Sigmoid colon (tissue), 7 donors: ENCODE data around the gene MC1R. TPM values are rescaled to one million over a fixed set of nuclear protein-coding genes. Genes with fewer than 3 reads are reported as not detected.

Experiments used
- DNase-seq: peaks from one replicate; pipeline ENCODE4 v3.0.0-alpha.2; 2019
- H3K27ac ChIP-seq, 4 donors: fragments of 200-600 bp; sonication (generic); one replicate each; pipeline ENCODE4 v1.5.1; 2016 to 2019; ENCODE audit warnings: mild to moderate bottlenecking in 1 of 4
- H3K27me3 ChIP-seq, 3 donors: fragments of 200-600 bp; sonication (generic); one replicate each; pipeline ENCODE4 v1.5.1; 2019; ENCODE audit warnings: mild to moderate bottlenecking in 1 of 3
- H3K36me3 ChIP-seq, 4 donors: fragments of 200-600 bp; sonication (generic); one replicate each; pipeline ENCODE4 v1.5.1; 2016 to 2019
- H3K4me1 ChIP-seq, 4 donors: fragments of 200-600 bp; sonication (generic); one replicate each; pipeline ENCODE4 v1.5.1; 2017 to 2019
- H3K4me3 ChIP-seq, 4 donors: fragments of 200-600 bp; sonication (generic); one replicate each; pipeline ENCODE4 v1.5.1; 2017 to 2019; ENCODE audit warnings: mild to moderate bottlenecking in 2 of 4, moderate library complexity in 1 of 4
- H3K9me3 ChIP-seq, 4 donors: fragments of 200-600 bp in 3 of 4; sonication (generic) in 3 of 4; one replicate each; pipeline versions ENCODE4 v1.5.1 to v1.6.1; 2013 to 2019
- EP300 ChIP-seq, 4 donors: sonication (generic); formaldehyde crosslinking; IDR thresholded peaks; one replicate each; pipeline ENCODE4 v1.6.1; 2017; ENCODE audit warnings: antibody characterized with exemption in 4 of 4
- POLR2A ChIP-seq, 2 donors: fragments of 450-650 bp; IDR thresholded peaks; one replicate each; pipeline ENCODE4 v1.6.1; 2016; ENCODE audit warnings: antibody characterized with exemption in 2 of 2, mild to moderate bottlenecking in 2 of 2, moderate library complexity in 2 of 2
- POLR2AphosphoS5 ChIP-seq, 4 donors: sonication (generic); formaldehyde crosslinking; IDR thresholded peaks; one replicate each; pipeline ENCODE4 v1.6.1; 2017; ENCODE audit warnings: antibody characterized with exemption in 4 of 4
- WGBS, 2 donors: extraction: QIAGEN DNeasy Blood & Tissue Kit; methylation state at CpG; one replicate each; pipeline ENCODE4 v1.1.7; 2013; 5-methylcytosine and 5-hydroxymethylcytosine counted together
- intact Hi-C: fragments of 100-400 bp; cut with DNase I; formaldehyde crosslinking; loops from one replicate; pipeline ENCODE4 v1.15.1; 2023
- polyA plus RNA-seq, 3 donors: library from polyadenylated mRNA; stranded (reverse); fragments of 200-250 nt; gene quantifications; one replicate each; pipeline ENCODE4 v1.2.3, GENCODE V29; 2013
- total RNA-seq, 4 donors: library from RNA; depleted of rRNA; stranded (reverse); fragments of >200 nt; gene quantifications; one replicate each; pipeline ENCODE4 v1.1.0, GENCODE V29; 2016
- TF ChIP-seq, protein P1 (sequence below), 4 experiments: fragments of 450-650 bp in 3 of 4; fragments of 200-600 bp in 1 of 4; IDR thresholded peaks; one replicate each; pipeline ENCODE4 v1.5.1; 2016 to 2019; ENCODE audit warnings: antibody characterized with exemption in 4 of 4, mild to moderate bottlenecking in 3 of 4, moderate library complexity in 2 of 4
- donor health status: healthy with polysubstance abuse.
- donor health status: Bipolar disorder and iron deficiency.
- donor health status: healthy.

The MC1R gene
- total and polyA plus RNA-seq, 7 donors, result 2.1 to 8.0 (median 4.9) TPM; not detected in 2

DNA sequence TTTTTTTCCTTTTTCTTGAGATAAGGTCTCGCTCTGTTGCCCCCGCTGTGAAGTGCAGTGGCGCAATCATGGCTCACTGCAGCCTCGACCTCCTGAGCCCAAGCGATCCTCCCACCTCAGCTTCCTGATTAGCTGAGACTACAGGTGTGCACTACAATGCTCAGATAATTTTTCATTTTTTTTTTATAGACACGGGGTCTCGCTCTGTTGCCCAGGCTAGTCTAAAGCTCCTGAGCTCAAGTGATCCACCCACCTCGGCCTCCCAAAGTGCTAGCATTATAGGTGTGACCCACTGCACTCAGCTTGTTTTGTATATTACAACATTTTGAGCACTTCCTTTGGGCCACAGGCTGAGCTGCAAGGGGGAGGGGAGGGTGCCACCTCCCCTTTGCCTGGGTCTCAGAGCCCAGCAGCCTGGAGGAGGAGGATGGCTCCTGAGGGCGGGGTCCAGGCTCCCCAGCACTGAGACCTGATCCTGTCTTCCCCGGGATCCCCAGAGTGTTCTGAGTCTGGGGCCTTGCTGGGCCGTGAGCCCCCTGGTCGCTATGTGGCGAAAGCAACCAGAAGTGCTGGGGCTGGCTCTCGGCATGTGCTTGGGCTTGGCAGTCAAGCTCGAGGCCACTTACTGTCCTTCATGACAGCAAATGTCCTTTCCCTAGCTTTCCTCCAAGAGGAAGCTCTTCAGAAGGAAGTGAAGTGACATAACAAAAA, 38.0 kb downstream of the MC1R start:
- no peak overlapping the region for H3K27ac ChIP-seq
- no peak for TF ChIP-seq EP300 (IDR thresholded peaks at IDR 0.05)
- TF ChIP-seq POLR2A (IDR thresholded peaks at IDR 0.05), result no peak
- no peak for TF ChIP-seq POLR2AphosphoS5 (IDR thresholded peaks at IDR 0.05)
- TF ChIP-seq, protein P1, sequence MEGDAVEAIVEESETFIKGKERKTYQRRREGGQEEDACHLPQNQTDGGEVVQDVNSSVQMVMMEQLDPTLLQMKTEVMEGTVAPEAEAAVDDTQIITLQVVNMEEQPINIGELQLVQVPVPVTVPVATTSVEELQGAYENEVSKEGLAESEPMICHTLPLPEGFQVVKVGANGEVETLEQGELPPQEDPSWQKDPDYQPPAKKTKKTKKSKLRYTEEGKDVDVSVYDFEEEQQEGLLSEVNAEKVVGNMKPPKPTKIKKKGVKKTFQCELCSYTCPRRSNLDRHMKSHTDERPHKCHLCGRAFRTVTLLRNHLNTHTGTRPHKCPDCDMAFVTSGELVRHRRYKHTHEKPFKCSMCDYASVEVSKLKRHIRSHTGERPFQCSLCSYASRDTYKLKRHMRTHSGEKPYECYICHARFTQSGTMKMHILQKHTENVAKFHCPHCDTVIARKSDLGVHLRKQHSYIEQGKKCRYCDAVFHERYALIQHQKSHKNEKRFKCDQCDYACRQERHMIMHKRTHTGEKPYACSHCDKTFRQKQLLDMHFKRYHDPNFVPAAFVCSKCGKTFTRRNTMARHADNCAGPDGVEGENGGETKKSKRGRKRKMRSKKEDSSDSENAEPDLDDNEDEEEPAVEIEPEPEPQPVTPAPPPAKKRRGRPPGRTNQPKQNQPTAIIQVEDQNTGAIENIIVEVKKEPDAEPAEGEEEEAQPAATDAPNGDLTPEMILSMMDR (IDR thresholded peaks at IDR 0.05), result no peak
- H3K36me3 ChIP-seq, result peaks cover 0 to 73% (median 10%) of the 10 kb centered on the region in 4 donors
- H3K9me3 ChIP-seq, result no peaks in the 10 kb centered on the region
- intact Hi-C loops, result no loop called here
- DNase-seq, result no peak
- WGBS, 2 donors, result 83 to 90% methylated on average over 15 of the region's 15 CpGs
- no peaks in the 10 kb centered on the region for H3K27me3 ChIP-seq
- H3K4me1 ChIP-seq, result no peaks in the 10 kb centered on the region
- H3K4me3 ChIP-seq, result peak overlapping the region in 1 of 4 donors; percentile 20

- DNase-seq, result no peak
- Histone ChIP-seq H3K36me3 (peaks cover 0 to 77% (median 11%) of the 10 kb centered on the region in 4 donors), H3K27me3 (no peaks in the 10 kb centered on the region), H3K4me3 (peak overlapping the region in 2 of 4 donors; percentile 10 to 20), H3K27ac (no peak overlapping the region), H3K4me1 (no peaks in the 10 kb centered on the region), H3K9me3 (no peaks in the 10 kb centered on the region)
- intact Hi-C loops, result no loop called here
- 90 to 94% methylated on average over 23 of the region's 23 CpGs for WGBS, 2 donors
- no peak for TF ChIP-seq POLR2A (IDR thresholded peaks at IDR 0.05)
- no peak for TF ChIP-seq POLR2AphosphoS5 (IDR thresholded peaks at IDR 0.05)
- TF ChIP-seq, protein P1 (IDR thresholded peaks at IDR 0.05), result no peak
- no peak for TF ChIP-seq EP300 (IDR thresholded peaks at IDR 0.05)
Observed at GRCh38 chr16:89957216-89957785, 38.6 kb downstream of the MC1R start.

GRCh38 chr16:89958068-89958467, 39.4 kb downstream of the MC1R start:
- TF ChIP-seq POLR2AphosphoS5 (IDR thresholded peaks at IDR 0.05), result no peak
- no peak for TF ChIP-seq EP300 (IDR thresholded peaks at IDR 0.05)
- TF ChIP-seq POLR2A (IDR thresholded peaks at IDR 0.05), result no peak
- TF ChIP-seq, protein P1 (IDR thresholded peaks at IDR 0.05), result no peak
- WGBS, 2 donors, result 91 to 97% methylated on average over 7 of the region's 7 CpGs
- Histone ChIP-seq H3K27me3 (no peaks in the 10 kb centered on the region), H3K36me3 (peaks cover 0 to 77% (median 11%) of the 10 kb centered on the region in 4 donors), H3K27ac (no peak overlapping the region), H3K9me3 (no peaks in the 10 kb centered on the region), H3K4me1 (no peaks in the 10 kb centered on the region), H3K4me3 (no peak overlapping the region)
- intact Hi-C loops, result no loop called here
- no peak for DNase-seq

DNA sequence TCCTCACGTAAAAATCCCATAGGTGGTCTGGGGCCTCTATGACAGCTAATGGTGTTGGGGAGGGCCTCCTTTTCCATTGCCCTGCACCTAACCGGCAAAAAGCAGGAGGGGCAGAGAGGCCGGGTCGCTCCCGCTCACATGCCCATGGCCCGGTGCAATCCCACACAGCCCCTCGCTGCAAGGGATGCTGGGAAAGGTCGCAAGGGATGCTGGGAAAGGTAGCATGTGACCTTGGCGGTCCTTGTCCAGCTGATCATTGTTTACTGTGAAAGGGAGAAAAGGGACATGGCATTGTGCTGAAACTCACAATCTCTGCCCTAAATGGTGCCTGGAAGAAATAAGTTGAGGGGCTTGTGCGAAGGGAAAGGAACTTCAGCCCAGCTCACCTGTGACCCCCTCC, 39.9 kb downstream of the MC1R start:
- peaks cover 0 to 77% (median 11%) of the 10 kb centered on the region in 4 donors for H3K36me3 ChIP-seq

More for the DNA sequence above, 39.9 kb downstream of the MC1R start:
- H3K9me3 ChIP-seq, result no peaks in the 10 kb centered on the region
- no peak overlapping the region for H3K27ac ChIP-seq
- DNase-seq, result no peak
- no peaks in the 10 kb centered on the region for H3K4me1 ChIP-seq
- no peak for TF ChIP-seq POLR2AphosphoS5 (IDR thresholded peaks at IDR 0.05)
- no peak for TF ChIP-seq POLR2A (IDR thresholded peaks at IDR 0.05)
- TF ChIP-seq, protein P1 (IDR thresholded peaks at IDR 0.05), result no peak
- no peak for TF ChIP-seq EP300 (IDR thresholded peaks at IDR 0.05)
- 98% methylated on average over 10 of the region's 10 CpGs for WGBS, 2 donors
- intact Hi-C loops, result no loop called here
- no peaks in the 10 kb centered on the region for H3K27me3 ChIP-seq
- H3K4me3 ChIP-seq, result no peak overlapping the region
